Loucy (cell line): ENCODE results near the gene HMOX2.

Source experiments
- H2AFZ ChIP-seq: fragments of 200-600 bp; sonication (generic); 2 replicates; pipeline ENCODE4 v1.6.0; 2016; ENCODE audit warnings: antibody characterized with exemption, mild to moderate bottlenecking, low read length, moderate library complexity
- H3F3A ChIP-seq: fragments of 200-600 bp; 2 replicates; pipeline ENCODE4 v1.6.0; 2016; ENCODE audit warnings: antibody characterized with exemption, low read depth, mild to moderate bottlenecking
- H3K27me3 ChIP-seq: fragments of 200-600 bp; sonication (generic); 2 replicates; pipeline ENCODE4 v1.6.1; 2014; ENCODE audit warnings: low read length, mild to moderate bottlenecking; ENCODE audit not compliant: insufficient read depth, poor library complexity, severe bottlenecking
- H3K36me3 ChIP-seq: fragments of 200-600 bp; sonication (generic); 2 replicates; pipeline ENCODE4 v1.6.1; 2016; ENCODE audit warnings: low read length; ENCODE audit not compliant: insufficient read depth
- H3K4me1 ChIP-seq: fragments of 200-600 bp; sonication (generic); 2 replicates; pipeline ENCODE4 v1.5.1; 2014; ENCODE audit warnings: low read length, mild to moderate bottlenecking; ENCODE audit not compliant: insufficient read depth, poor library complexity, severe bottlenecking
- H3K4me2 ChIP-seq: fragments of 200-600 bp; sonication (generic); 2 replicates; pipeline ENCODE4 v1.6.0; 2014; ENCODE audit warnings: antibody characterized with exemption, low read length, low read depth, mild to moderate bottlenecking; ENCODE audit not compliant: poor library complexity, severe bottlenecking
- H3K4me3 ChIP-seq: fragments of 200-600 bp; sonication (generic); 2 replicates; pipeline ENCODE4 v1.5.1; 2014; ENCODE audit warnings: low read length, mild to moderate bottlenecking, mixed read lengths; ENCODE audit not compliant: poor library complexity, severe bottlenecking
- H3K79me2 ChIP-seq: fragments of 200-600 bp; sonication (generic); 2 replicates; pipeline ENCODE4 v1.6.1; 2014; ENCODE audit warnings: low read length; ENCODE audit not compliant: insufficient read depth
- H3K9ac ChIP-seq: fragments of 200-600 bp; sonication (generic); 2 replicates; pipeline ENCODE4 v1.6.0; 2014; ENCODE audit warnings: mild to moderate bottlenecking, low read depth, low read length, moderate library complexity; ENCODE audit not compliant: poor library complexity, severe bottlenecking
- H3K9me2 ChIP-seq: fragments of 200-600 bp; sonication (generic); replicated peaks from 2 replicates; pipeline ENCODE4 v1.6.1; 2016; ENCODE audit warnings: low read depth, low read length, mixed read lengths
- H3K9me3 ChIP-seq: fragments of 200-600 bp; sonication (generic); 2 replicates; pipeline ENCODE4 v1.6.1; 2014; ENCODE audit warnings: mild to moderate bottlenecking, antibody characterized with exemption, low read length, low read depth; ENCODE audit not compliant: insufficient read depth
- H4K20me1 ChIP-seq: fragments of 200-600 bp; sonication (generic); 2 replicates; pipeline ENCODE4 v1.6.0; 2014; ENCODE audit warnings: antibody characterized with exemption, low read length, mild to moderate bottlenecking; ENCODE audit not compliant: insufficient read depth, poor library complexity, severe bottlenecking
- EZH2phosphoT487 ChIP-seq: fragments of 200-600 bp; IDR thresholded peaks from 2 replicates; pipeline ENCODE4 v1.6.1; 2018; ENCODE audit warnings: antibody characterized with exemption, mild to moderate bottlenecking, moderate library complexity, borderline replicate concordance
- TF ChIP-seq, protein P1 (sequence below): fragments of 200-600 bp; sonication (generic); conservative IDR thresholded peaks from 2 replicates; pipeline ENCODE4 v1.5.1; 2014; ENCODE audit warnings: mild to moderate bottlenecking, antibody characterized with exemption, low read length

Gene HMOX2

DNA sequence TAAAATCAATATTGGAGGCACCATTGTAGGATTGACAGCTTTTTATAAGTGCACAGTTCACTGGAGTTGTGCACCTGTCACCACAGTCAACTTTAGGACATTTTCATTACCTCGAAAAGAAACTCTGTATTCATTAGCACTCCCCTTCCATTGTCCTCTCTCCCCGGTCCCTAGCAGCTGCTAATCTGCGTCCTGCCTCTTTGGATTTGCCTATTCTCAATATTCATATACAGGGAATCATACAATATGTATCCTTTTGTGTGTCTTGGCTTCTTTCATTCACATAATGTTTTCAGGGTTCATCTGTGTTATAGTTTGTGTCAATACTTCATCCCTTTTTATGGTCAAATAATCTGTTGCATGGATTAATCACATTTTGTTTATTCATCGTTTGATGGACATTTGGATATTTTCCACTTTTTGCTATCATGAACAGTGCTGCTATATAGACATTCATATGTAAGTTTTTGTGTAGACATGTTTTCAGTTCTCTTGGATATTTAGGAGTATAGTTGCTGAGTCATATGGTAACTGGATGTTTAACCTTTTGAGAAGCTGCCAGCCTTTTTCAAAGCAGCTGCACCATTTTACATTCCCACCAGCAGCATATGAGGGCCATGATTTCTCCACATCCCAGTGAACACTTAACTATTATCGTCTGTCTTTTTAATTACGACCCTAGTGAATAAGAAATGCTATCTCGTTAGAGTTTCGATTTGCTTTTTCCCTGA is 40.7 kb upstream of the HMOX2 start:
- Histone ChIP-seq H3K79me2 (no peaks in the 10 kb centered on the region), H3F3A (no peaks in the 10 kb centered on the region), H3K4me3 (no peak overlapping the region), H3K4me2 (no peak overlapping the region), H3K9ac (no peak overlapping the region), H3K4me1 (no peaks in the 10 kb centered on the region), H3K36me3 (no peaks in the 10 kb centered on the region), H4K20me1 (no peaks in the 10 kb centered on the region), H2AFZ (no peak overlapping the region), H3K9me2 (no peaks in the 10 kb centered on the region), H3K27me3 (no peaks in the 10 kb centered on the region), H3K9me3 (no peaks in the 10 kb centered on the region)
- TF ChIP-seq, protein P1, sequence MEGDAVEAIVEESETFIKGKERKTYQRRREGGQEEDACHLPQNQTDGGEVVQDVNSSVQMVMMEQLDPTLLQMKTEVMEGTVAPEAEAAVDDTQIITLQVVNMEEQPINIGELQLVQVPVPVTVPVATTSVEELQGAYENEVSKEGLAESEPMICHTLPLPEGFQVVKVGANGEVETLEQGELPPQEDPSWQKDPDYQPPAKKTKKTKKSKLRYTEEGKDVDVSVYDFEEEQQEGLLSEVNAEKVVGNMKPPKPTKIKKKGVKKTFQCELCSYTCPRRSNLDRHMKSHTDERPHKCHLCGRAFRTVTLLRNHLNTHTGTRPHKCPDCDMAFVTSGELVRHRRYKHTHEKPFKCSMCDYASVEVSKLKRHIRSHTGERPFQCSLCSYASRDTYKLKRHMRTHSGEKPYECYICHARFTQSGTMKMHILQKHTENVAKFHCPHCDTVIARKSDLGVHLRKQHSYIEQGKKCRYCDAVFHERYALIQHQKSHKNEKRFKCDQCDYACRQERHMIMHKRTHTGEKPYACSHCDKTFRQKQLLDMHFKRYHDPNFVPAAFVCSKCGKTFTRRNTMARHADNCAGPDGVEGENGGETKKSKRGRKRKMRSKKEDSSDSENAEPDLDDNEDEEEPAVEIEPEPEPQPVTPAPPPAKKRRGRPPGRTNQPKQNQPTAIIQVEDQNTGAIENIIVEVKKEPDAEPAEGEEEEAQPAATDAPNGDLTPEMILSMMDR, result no peak
- no peak for TF ChIP-seq EZH2phosphoT487

DNA sequence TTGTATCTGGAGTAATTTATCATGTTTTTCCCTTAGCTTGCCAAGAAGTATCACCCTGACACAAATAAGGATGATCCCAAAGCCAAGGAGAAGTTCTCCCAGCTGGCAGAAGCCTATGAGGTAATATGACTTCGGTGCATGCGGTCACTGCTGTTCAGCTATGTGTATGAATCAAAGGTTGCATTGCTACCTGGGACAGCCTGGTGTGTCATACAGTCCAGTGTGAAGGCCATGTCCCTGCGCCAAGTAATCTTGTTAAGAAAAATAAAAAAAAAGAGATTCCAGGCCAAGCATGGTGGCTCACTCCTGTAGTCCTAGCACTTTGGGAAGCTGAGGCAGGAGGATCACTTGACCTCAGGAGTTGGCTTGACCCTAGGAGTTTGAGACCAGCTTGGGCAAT is 38.8 kb upstream of the HMOX2 start:
- no peaks in the 10 kb centered on the region for H3K27me3 ChIP-seq
- no peak overlapping the region for H3K4me3 ChIP-seq
- no peaks in the 10 kb centered on the region for H3F3A ChIP-seq
- no peak overlapping the region for H2AFZ ChIP-seq
- no peaks in the 10 kb centered on the region for H3K9me2 ChIP-seq
- H3K9me3 ChIP-seq, result no peaks in the 10 kb centered on the region
- no peak for TF ChIP-seq EZH2phosphoT487
- TF ChIP-seq, protein P1, result no peak
- no peak overlapping the region for H3K9ac ChIP-seq
- peaks cover 5% of the 10 kb centered on the region; the same call in 1 of the 2 replicates for H3K36me3 ChIP-seq
- H3K4me1 ChIP-seq, result no peaks in the 10 kb centered on the region
- H3K79me2 ChIP-seq, result no peaks in the 10 kb centered on the region
- H4K20me1 ChIP-seq, result no peaks in the 10 kb centered on the region
- no peak overlapping the region for H3K4me2 ChIP-seq

DNA sequence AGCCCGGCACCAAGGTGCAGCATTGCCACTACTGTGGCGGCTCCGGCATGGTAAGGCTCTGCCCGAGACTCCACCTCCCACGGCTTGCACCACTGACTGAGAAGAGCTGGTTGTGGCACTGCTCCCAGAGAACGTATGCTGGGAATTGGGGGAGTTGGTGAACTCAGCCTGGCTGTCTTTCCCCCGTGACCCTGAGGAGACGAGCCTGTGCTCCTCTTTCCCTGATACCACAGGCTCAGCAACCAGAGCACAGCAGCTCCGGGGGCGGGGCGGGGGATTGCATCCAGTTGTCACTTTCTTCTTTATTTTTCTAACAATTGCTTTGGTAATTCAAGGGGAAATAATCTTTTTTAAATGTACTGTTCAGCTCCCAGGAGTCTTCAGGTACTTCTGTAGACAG is 33.8 kb upstream of the HMOX2 start:
- H3K4me2 ChIP-seq, result no peak overlapping the region
- no peaks in the 10 kb centered on the region for H3K4me1 ChIP-seq
- H3K27me3 ChIP-seq, result no peaks in the 10 kb centered on the region
- no peak for TF ChIP-seq EZH2phosphoT487
- TF ChIP-seq, protein P1, result no peak
- no peak overlapping the region for H3K4me3 ChIP-seq
- no peaks in the 10 kb centered on the region for H3K9me2 ChIP-seq
- H3F3A ChIP-seq, result no peaks in the 10 kb centered on the region
- no peak overlapping the region for H2AFZ ChIP-seq
- no peaks in the 10 kb centered on the region for H3K9me3 ChIP-seq
- H3K79me2 ChIP-seq, result no peaks in the 10 kb centered on the region
- H3K36me3 ChIP-seq, result peaks cover 10% of the 10 kb centered on the region; the same call in 1 of the 2 replicates
- H3K9ac ChIP-seq, result no peak overlapping the region
- no peaks in the 10 kb centered on the region for H4K20me1 ChIP-seq
